GM12878 (cell line): Measurements from ENCODE around the gene MAL. TPM values are rescaled to one million over a fixed set of nuclear protein-coding genes. Genes with fewer than 3 reads are reported as not detected.

ENCODE experiments used
- ATAC-seq: fragments of 200-7000 bp; cut with Tn5 transposase; 3 replicates; pipeline ENCODE4 v1.9.1; 2020; ENCODE audit warnings: mild to moderate bottlenecking, moderate library complexity
- BruUV-seq: library from RNA; stranded (reverse); fragments of 400-500 nt; replicated peaks from 2 replicates; lab custom pipeline; 2021; lab: Mats Ljungman, UMichigan
- CTCF ChIA-PET: fragments of 300-600 bp; sonication (Branson Sonifier 250); formaldehyde crosslinking; extraction: SDS; loops from one replicate; lab custom pipeline; 2021; ENCODE audit warnings: inconsistent platforms; lab: Yijun Ruan, JAX
- POLR2A ChIA-PET: fragments of 350-600 bp; formaldehyde crosslinking; extraction: SDS; loops from one replicate; lab custom pipeline; 2021; ENCODE audit warnings: inconsistent platforms; lab: Charles Lee
- RAD21 ChIA-PET: fragments of 300-600 bp; sonication (Branson Sonifier 250); formaldehyde crosslinking; loops from one replicate; lab custom pipeline; 2023; ENCODE audit warnings: antibody characterized with exemption; ENCODE audit not compliant: unreplicated experiment; lab: Charles Lee
- SMC1A ChIA-PET: fragments of 300-600 bp; sonication (Branson Sonifier 250); formaldehyde crosslinking; loops from one replicate; lab custom pipeline; 2023; ENCODE audit not compliant: unreplicated experiment, uncharacterized antibody; lab: Charles Lee
- DNase-seq: peaks from one replicate; pipeline ENCODE4 v3.0.0-alpha.2; 2011; ENCODE audit warnings: low read depth, low spot score
- FAIRE-seq: peaks from 3 replicates; lab custom pipeline; 2011; peaks lifted over from hg19 to GRCh38; lab: Jason Lieb, UNC
- H2AFZ ChIP-seq: 2 replicates; pipeline ENCODE4 v1.6.0; 2011; ENCODE audit warnings: low read depth, low read length, control low read depth; ENCODE audit not compliant: control insufficient read depth
- H3K27ac ChIP-seq: 2 replicates; pipeline ENCODE4 v1.5.1; 2011; ENCODE audit warnings: control low read depth; ENCODE audit not compliant: control insufficient read depth, insufficient read depth
- H3K27me3 ChIP-seq, 2 experiments: replicated peaks in 1 of 2; 2 replicates each; pipeline versions ENCODE4 v1.6.0 to v1.6.1; 2011; ENCODE audit warnings: low read length in 1 of 2; ENCODE audit not compliant: control insufficient read depth in 2 of 2, insufficient read depth in 2 of 2
- H3K36me3 ChIP-seq, 2 experiments: 2 replicates each; pipeline ENCODE4 v1.5.1; 2011; ENCODE audit warnings: low read length in 1 of 2; ENCODE audit not compliant: control insufficient read depth in 2 of 2, insufficient read depth in 2 of 2
- H3K4me1 ChIP-seq: 2 replicates; pipeline ENCODE4 v1.6.1; 2011; ENCODE audit warnings: mild to moderate bottlenecking, low read length, moderate library complexity, mixed read lengths; ENCODE audit not compliant: control insufficient read depth, insufficient read depth
- H3K4me2 ChIP-seq: 2 replicates; pipeline ENCODE4 v1.6.0; 2011; ENCODE audit warnings: control low read depth; ENCODE audit not compliant: control insufficient read depth, insufficient read depth
- H3K4me3 ChIP-seq: fragments of 200-600 bp; sonication (generic); 2 replicates; pipeline ENCODE4 v1.5.1; 2016
- H3K79me2 ChIP-seq: 2 replicates; pipeline ENCODE4 v1.6.0; 2011; ENCODE audit warnings: low read length; ENCODE audit not compliant: control insufficient read depth, insufficient read depth
- H3K9ac ChIP-seq: 2 replicates; pipeline ENCODE4 v1.8.0; 2011; ENCODE audit warnings: low read length, control low read depth, mixed read lengths; ENCODE audit not compliant: control insufficient read depth, insufficient read depth
- H3K9me3 ChIP-seq: replicated peaks from 3 replicates; pipeline ENCODE4 v1.5.1; 2011; ENCODE audit warnings: mild to moderate bottlenecking, low read length; ENCODE audit not compliant: control insufficient read depth, insufficient read depth
- H4K20me1 ChIP-seq: 2 replicates; pipeline ENCODE4 v1.6.0; 2011; ENCODE audit not compliant: control insufficient read depth, insufficient read depth
- BCL11A ChIP-seq: IDR thresholded peaks from 2 replicates; pipeline ENCODE4 v1.6.1; 2011; ENCODE audit warnings: low read depth, low read length
- BHLHE40 ChIP-seq, 2 experiments: fragments of 450-650 bp in 1 of 2; IDR thresholded peaks; 2 replicates each; pipeline ENCODE4 v1.6.1; 2011 to 2017; ENCODE audit warnings: low read depth in 2 of 2, borderline replicate concordance in 1 of 2, improper control_type of control experiment in 1 of 2, low read length in 1 of 2, mild to moderate bottlenecking in 1 of 2
- CBX5 ChIP-seq: sonication (generic); IDR thresholded peaks from 2 replicates; pipeline ENCODE4 v1.6.1; 2016; ENCODE audit warnings: low read depth, moderate library complexity, mild to moderate bottlenecking, inconsistent platforms
- CHD1 ChIP-seq: IDR thresholded peaks from 2 replicates; pipeline ENCODE4 v1.6.1; 2012; ENCODE audit warnings: low read depth, low read length, improper control_type of control experiment
- CREB1 ChIP-seq: IDR thresholded peaks from 2 replicates; pipeline ENCODE4 v1.6.1; 2012; ENCODE audit warnings: low read depth, mild to moderate bottlenecking, inconsistent platforms
- ETV6 ChIP-seq, 2 experiments: fragments of 450-650 bp in 1 of 2; IDR thresholded peaks in 1 of 2; conservative IDR thresholded peaks in 1 of 2; 2 replicates each; pipeline ENCODE4 v1.6.1; 2014; ENCODE audit warnings: antibody characterized with exemption in 1 of 2, borderline replicate concordance in 1 of 2, low read depth in 1 of 2, mild to moderate bottlenecking in 1 of 2, moderate library complexity in 1 of 2
- FOXK2 ChIP-seq: fragments of 450-650 bp; IDR thresholded peaks from 2 replicates; pipeline ENCODE4 v1.6.1; 2017; ENCODE audit warnings: mild to moderate bottlenecking, moderate library complexity
- GABPA ChIP-seq: IDR thresholded peaks from 2 replicates; pipeline ENCODE4 v1.6.1; 2014; ENCODE audit warnings: antibody characterized with exemption, low read depth, mild to moderate bottlenecking, inconsistent platforms
- HDAC2 ChIP-seq: fragments of 200-600 bp; sonication (generic); IDR thresholded peaks from 2 replicates; pipeline ENCODE4 v1.6.1; 2017
- MEF2A ChIP-seq: IDR thresholded peaks from 2 replicates; pipeline ENCODE4 v1.6.1; 2011; ENCODE audit warnings: low read depth, mild to moderate bottlenecking, low read length, moderate library complexity; ENCODE audit not compliant: insufficient read depth
- NFIC ChIP-seq: IDR thresholded peaks from 2 replicates; pipeline ENCODE4 v1.6.1; 2012; ENCODE audit warnings: low read depth, mild to moderate bottlenecking, inconsistent platforms, low read length, moderate library complexity
- POLR2A ChIP-seq: IDR thresholded peaks from 2 replicates; pipeline ENCODE4 v1.6.1; 2011; ENCODE audit warnings: low read depth, mild to moderate bottlenecking, low read length
- SP1 ChIP-seq: IDR thresholded peaks from one replicate; pipeline ENCODE4 v1.6.1; 2011; ENCODE audit warnings: low read depth, low read length
- ZNF384 ChIP-seq: IDR thresholded peaks from 2 replicates; pipeline ENCODE4 v1.6.1; 2012; ENCODE audit warnings: low read depth, mild to moderate bottlenecking, low read length, improper control_type of control experiment, borderline replicate concordance
- ZNF622 ChIP-seq: fragments of 450-650 bp; IDR thresholded peaks from 2 replicates; pipeline ENCODE4 v1.6.1; 2017; ENCODE audit warnings: mild to moderate bottlenecking, inconsistent platforms
- WGBS: methylation state at CpG from one replicate; pipeline ENCODE4 v1.1.6; 2016; ENCODE audit warnings: low lambda C conversion rate; ENCODE audit not compliant: insufficient replicate concordance, insufficient coverage; ENCODE audit errors: missing lambda C conversion rate; 5-methylcytosine and 5-hydroxymethylcytosine counted together
- in situ Hi-C: fragments of 300-500 bp; cut with MboI; formaldehyde crosslinking; loops from 9 replicates; pipeline ENCODE4 v1.14.3; 2018; ENCODE audit warnings: mixed read lengths
- intact Hi-C: fragments of 100-400 bp; cut with micrococcal nuclease; formaldehyde crosslinking; loops from one replicate; pipeline ENCODE4 v1.14.2; 2022; ENCODE audit not compliant: unreplicated experiment
- polyA plus RNA-seq, 11 experiments: library from polyadenylated mRNA; depleted of rRNA in 4 of 11; unstranded in 6 of 11; stranded (reverse) in 5 of 11; fragments of >200 nt; fragmentation: Nextera tagmentation in 4 of 11; fragmentation: Illumina TruSeq in 1 of 11; extraction: Ambion mirVana in 4 of 11; extraction: Trizol in 1 of 11; gene quantifications; 1 replicate in 1 of 11; 2 replicates in 10 of 11; pipeline versions ENCODE4 v1.2.1 to v1.2.3, GENCODE V29; 2011 to 2016; ENCODE audit warnings: inconsistent platforms in 2 of 11, missing spikeins in 2 of 11, low read depth in 1 of 11
- total RNA-seq, 4 experiments: library from RNA; depleted of rRNA in 3 of 4; stranded (reverse); fragments of >200 nt in 3 of 4; fragmentation: Illumina TruSeq in 1 of 4; extraction: Trizol in 1 of 4; gene quantifications; 2 replicates each; pipeline versions ENCODE4 v1.2.1 to v1.2.3, GENCODE V29; 2013 to 2021
- TF ChIP-seq, protein P1 (sequence below): IDR thresholded peaks from 2 replicates; pipeline ENCODE4 v1.6.1; 2012; ENCODE audit warnings: low read depth, low read length, improper control_type of control experiment
- TF ChIP-seq, protein P2 (sequence below): IDR thresholded peaks from 2 replicates; pipeline ENCODE4 v1.6.1; 2011; ENCODE audit warnings: mild to moderate bottlenecking, low read depth, low read length, moderate library complexity; ENCODE audit not compliant: insufficient replicate concordance
- TF ChIP-seq, protein P3 (sequence below): fragments of 450-650 bp; IDR thresholded peaks from 2 replicates; pipeline ENCODE4 v1.6.1; 2018; ENCODE audit warnings: mild to moderate bottlenecking, low read depth, moderate library complexity; ENCODE audit not compliant: partially characterized antibody

MAL gene
- total and polyA plus RNA-seq, 10 of the 15 experiments (the other 5 are each of a cell fraction or from before 2014, with no cell fraction given), result 1.3 to 4.5 (median 1.7) TPM

DNA sequence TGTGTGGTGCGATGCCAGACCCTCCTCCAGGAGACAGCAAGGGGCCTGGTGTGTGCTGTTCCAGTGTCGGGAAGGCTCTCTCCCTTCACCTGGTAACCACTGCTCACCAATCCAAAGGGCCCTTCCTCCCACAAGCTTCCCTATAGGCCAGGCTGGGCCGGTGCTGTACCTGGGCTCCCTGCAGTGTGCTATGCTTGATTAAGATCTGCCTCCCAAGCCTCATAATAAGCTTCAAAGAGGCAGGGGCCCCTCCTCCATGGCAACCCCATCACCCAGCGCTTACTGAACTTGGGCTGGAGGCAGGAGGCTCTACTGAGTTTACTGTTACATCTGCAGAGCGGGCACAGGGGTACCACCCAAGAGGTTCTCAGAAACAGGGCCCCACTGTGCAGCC is 4.5 kb upstream of the MAL start:
- ATAC-seq (no peak), FAIRE-seq (no peak), DNase-seq (no peak)
- Histone ChIP-seq H3K9me3 (no peaks in the 10 kb centered on the region), H3K36me3 (no peaks in the 10 kb centered on the region), H3K4me2 (no peak overlapping the region), H2AFZ (no peak overlapping the region), H3K27me3 (no peaks in the 10 kb centered on the region; a peak in 3 of 4 replicates), H3K4me3 (no peak overlapping the region), H4K20me1 (no peaks in the 10 kb centered on the region), H3K79me2 (no peaks in the 10 kb centered on the region), H3K27ac (no peak overlapping the region)
- intact Hi-C loops, result loop anchor here (10.0 kb wide), 1 partner anchor 184 kb away; the partner anchor contains the start of gene ZNF892
- RAD21 ChIA-PET, result no interaction called here
- SMC1A ChIA-PET, result interaction anchor here (1.0 to 6.2 kb wide), 2 partner anchors 33 to 59 kb away, joined by 4 to 94 read pairs; no protein-coding TSS in a partner anchor
- no TSS peak for BruUV-seq
- POLR2A ChIA-PET, result no interaction called here
- CTCF ChIA-PET, result interaction anchor here (2.0 to 3.2 kb wide), 2 partner anchors 11 to 58 kb away, joined by 9 to 18 read pairs; no protein-coding TSS in a partner anchor
- in situ Hi-C loops, result loop anchor here (5.0 kb wide), 2 partner anchors 56 to 96 kb away; no protein-coding TSS in a partner anchor
- WGBS, result 62% methylated on average over 5 of the region's 5 CpGs
- TF ChIP-seq ETV6 (conservative IDR thresholded peaks at IDR 0.05 in 1 of 2, IDR thresholded peaks at IDR 0.05 in 1 of 2; ENCODE audit: borderline replicate concordance in 1 of 2, low read depth in 1 of 2), result no peak
- TF ChIP-seq CHD1, result no peak
- no peak for TF ChIP-seq BCL11A
- TF ChIP-seq CBX5, result no peak
- TF ChIP-seq BHLHE40 (IDR thresholded peaks at IDR 0.05; ENCODE audit: borderline replicate concordance in 1 of 2, low read depth in 2 of 2, low read length in 1 of 2), result no peak
- TF ChIP-seq ZNF622, result no peak
- TF ChIP-seq FOXK2, result no peak
- no peak for TF ChIP-seq ZNF384
- no peak for TF ChIP-seq SP1
- TF ChIP-seq NFIC, result no peak
- no peak for TF ChIP-seq GABPA
- TF ChIP-seq, protein P1, sequence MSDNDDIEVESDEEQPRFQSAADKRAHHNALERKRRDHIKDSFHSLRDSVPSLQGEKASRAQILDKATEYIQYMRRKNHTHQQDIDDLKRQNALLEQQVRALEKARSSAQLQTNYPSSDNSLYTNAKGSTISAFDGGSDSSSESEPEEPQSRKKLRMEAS, result no peak
- no peak for TF ChIP-seq HDAC2
- TF ChIP-seq, protein P2, sequence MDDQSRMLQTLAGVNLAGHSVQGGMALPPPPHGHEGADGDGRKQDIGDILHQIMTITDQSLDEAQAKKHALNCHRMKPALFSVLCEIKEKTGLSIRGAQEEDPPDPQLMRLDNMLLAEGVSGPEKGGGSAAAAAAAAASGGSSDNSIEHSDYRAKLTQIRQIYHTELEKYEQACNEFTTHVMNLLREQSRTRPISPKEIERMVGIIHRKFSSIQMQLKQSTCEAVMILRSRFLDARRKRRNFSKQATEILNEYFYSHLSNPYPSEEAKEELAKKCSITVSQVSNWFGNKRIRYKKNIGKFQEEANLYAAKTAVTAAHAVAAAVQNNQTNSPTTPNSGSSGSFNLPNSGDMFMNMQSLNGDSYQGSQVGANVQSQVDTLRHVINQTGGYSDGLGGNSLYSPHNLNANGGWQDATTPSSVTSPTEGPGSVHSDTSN, result no peak
- no peak for TF ChIP-seq CREB1
- TF ChIP-seq, protein P3, sequence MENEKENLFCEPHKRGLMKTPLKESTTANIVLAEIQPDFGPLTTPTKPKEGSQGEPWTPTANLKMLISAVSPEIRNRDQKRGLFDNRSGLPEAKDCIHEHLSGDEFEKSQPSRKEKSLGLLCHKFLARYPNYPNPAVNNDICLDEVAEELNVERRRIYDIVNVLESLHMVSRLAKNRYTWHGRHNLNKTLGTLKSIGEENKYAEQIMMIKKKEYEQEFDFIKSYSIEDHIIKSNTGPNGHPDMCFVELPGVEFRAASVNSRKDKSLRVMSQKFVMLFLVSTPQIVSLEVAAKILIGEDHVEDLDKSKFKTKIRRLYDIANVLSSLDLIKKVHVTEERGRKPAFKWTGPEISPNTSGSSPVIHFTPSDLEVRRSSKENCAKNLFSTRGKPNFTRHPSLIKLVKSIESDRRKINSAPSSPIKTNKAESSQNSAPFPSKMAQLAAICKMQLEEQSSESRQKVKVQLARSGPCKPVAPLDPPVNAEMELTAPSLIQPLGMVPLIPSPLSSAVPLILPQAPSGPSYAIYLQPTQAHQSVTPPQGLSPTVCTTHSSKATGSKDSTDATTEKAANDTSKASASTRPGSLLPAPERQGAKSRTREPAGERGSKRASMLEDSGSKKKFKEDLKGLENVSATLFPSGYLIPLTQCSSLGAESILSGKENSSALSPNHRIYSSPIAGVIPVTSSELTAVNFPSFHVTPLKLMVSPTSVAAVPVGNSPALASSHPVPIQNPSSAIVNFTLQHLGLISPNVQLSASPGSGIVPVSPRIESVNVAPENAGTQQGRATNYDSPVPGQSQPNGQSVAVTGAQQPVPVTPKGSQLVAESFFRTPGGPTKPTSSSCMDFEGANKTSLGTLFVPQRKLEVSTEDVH, result no peak
- TF ChIP-seq POLR2A, result no peak
- no peak for TF ChIP-seq MEF2A
- TF ChIP-seq, all 136 proteins: peak for 0
- no peak overlapping the region for H3K9ac ChIP-seq
- peaks cover 6% of the 10 kb centered on the region for H3K4me1 ChIP-seq
